8988T (cell line): ENCODE results near the gene MAP2K2.
A peak's percentile ranks its signal among the peaks of the same experiment; 100 is the strongest.

Source experiments
- DNase-seq: peaks from one replicate; pipeline ENCODE4 v3.0.0; 2011

MAP2K2 gene

DNA sequence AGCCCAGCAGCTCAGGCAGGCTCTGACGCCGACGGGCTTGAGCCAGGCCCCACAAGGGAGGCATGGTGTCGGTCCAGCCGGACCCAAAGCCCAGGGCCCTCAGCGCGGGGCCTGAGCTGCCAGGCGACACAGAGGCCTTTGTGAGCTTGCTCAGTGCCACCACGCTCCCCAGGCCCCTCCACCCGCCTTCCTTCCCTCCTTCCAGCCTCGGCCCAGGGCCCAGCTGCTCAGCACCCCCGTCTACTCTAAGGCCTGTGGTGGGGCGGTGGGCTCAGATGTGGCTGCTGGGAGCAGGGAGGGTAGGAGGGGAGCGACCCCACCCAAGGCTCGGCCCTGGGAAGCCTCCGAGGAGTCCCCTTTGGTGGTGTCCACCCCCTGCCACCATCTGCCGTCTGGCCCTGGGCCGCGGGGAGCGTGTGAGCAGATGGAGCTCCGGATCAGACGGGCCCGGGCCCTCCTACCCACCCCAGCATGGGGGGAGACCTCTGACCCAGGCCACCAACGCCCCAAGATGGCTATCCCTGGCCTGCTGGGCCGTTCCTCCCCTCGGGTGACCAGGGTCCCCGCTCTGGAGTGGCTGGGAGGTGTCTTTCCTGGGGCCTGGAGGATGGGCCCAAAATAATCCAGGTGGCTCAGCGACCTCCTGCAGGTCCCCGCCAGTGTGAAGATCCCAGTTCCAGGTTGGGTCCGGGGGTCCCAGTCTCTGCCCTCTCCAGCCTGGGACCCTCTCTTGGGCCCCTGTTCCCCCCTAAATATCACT is 65.0 kb downstream of the MAP2K2 start:
- peak; percentile 28 for DNase-seq

DNA sequence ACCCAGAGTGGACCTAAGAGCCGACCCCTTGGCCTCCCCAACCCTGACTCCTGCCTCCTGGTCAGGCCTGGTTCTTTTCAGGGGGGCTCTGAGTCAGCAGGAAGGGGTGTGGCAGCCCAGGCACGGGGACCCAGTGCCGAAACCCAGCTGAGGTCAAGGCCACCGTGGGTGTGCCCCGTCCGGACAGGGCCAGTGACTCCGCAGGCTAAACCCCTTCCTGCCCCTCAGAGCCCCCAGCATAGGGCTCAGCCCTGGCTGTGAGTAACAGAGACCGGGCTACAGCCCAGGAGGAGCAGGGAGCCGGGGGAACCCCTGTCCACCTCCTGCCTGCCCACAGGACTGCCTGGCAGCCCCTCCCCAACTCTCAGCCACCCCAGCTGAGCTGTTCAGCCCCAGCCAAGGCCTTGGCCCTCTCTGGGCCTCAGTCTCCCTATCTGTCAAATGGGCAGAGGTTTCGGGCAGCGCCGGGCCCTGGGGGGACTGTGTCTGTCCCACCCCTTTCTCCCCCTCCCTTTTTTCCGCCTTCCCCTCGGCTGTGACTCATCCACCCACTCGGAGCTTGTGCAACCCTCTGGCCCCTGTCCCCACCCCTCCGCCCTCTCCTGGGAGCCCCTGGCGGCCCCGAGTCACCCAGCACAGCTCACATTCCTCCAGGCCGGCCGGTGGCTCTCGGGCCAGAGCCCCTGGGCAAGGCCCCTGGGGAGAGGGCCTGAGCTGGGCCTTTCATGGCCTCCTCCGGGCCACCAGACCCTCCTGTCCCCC is 65.8 kb downstream of the MAP2K2 start:
- DNase-seq, result peak; percentile 91

DNA sequence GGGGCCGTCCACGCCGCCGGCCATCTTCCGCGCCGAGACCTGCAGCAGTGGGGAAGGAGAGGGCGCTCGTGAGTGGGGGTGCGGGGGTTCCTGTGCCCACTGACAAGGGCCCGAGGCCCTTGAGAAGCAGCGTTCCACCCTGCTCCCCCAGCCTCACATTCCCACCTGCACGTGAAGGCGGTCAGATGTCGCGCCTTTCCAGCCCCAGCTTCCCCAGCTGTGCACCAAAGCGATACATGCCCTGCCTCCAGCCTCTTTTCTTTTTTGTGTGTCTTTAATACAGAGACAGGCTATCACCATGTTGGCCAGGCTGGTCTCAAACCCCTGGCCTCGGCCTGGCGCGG is 68.7 kb downstream of the MAP2K2 start:
- no peak for DNase-seq

DNA sequence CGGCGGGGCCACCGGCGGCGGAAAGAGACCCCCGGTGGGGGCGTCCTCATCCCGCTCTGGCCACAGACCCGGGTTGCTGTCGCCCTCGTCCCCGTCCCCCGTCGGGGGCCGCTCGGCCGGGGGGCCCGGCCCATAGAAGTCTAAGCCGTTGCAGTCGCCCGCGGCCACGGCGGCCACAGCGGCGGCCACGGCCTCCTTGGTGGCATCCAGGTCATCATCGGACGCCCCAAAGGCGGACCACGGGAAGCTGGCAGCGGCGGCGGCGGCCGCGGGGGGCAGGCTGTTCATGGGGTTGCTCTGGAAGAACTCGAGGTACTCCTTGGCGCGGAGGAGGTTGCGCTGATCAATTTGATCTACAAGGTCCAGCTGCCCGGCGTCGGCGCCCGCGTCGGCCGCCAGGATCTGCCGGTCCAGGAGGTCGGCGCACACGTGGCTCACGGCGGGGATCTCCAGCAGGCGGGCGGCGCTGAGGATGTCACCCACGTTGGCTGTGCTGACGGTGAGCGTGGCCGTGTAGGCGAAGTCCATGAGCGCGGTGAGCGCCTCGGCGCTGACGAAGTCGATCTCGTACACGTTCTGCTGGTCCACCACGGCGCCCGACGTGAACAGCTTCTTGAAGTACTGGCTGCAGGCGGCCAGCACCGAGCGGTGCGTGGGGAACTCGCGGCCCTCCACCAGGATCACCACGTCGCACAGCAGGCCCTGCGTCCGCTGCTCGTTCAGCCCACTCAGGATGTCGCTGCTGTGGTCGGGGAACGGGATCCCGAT is 69.3 kb downstream of the MAP2K2 start:
- DNase-seq, result no peak

DNA sequence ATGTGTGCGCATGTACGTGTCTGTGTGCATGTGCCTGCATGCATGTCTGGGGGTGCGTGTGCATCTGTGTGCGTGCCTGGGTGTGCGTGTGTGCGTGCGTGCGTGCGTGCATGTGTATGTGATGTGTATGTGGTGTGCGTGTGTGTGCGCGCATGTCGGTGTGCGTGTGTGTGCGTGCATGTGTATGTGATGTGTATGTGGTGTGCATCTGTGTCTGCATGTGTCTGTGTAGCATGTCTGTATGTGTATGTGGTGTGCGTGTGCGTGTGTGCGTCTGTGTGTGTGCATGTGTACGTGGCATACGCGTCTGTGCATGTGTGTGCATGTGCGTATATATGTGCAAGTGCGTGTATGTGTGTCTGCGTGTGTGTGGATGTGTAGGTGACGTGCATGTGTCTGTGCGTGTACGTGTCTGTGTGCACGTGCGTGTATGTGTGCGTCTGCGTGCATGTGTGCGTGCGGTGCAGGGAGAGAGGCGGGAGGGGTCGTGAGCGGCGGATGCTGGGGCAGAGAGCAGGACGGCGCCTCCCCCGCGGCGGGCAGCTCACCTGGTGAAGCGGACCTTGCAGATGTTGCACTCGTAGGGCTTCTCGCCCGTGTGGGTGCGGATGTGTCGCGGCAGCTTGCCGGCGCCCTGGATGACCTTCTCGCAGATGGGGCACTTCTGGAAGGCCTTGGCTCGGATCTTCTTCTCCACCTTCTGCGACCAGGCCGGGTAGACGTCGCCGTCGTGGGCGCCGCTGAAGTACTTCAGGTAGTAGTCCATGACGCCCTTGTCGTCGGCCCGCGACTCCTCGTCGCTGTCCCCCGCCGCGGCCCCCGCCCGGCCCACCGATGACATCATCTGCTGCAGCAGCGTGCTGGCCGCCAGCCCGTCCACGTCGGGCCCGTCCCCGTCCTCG is 70.2 kb downstream of the MAP2K2 start:
- DNase-seq, result no peak

DNA sequence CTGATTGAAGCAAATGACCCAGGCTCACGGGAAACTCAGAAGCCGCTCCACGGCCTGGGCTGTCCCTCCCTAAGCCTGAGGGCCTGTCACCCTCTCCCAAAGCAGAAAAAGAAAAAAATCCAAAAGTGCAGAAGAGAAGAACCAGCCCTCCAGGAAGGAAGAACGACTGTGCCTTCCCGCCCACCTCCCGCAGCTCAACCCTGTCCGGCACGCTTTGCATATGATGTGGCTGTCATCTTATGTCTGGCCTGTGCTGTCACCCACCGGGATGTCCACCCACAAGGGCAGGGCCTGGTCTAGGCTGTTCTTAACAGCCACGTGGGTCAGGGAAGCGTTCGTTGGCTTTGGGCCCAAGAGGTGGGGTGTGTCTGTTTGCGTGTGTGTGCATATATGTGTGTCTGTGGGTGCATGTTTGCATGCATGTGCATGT is 70.9 kb downstream of the MAP2K2 start:
- peak; percentile 56 for DNase-seq

DNA sequence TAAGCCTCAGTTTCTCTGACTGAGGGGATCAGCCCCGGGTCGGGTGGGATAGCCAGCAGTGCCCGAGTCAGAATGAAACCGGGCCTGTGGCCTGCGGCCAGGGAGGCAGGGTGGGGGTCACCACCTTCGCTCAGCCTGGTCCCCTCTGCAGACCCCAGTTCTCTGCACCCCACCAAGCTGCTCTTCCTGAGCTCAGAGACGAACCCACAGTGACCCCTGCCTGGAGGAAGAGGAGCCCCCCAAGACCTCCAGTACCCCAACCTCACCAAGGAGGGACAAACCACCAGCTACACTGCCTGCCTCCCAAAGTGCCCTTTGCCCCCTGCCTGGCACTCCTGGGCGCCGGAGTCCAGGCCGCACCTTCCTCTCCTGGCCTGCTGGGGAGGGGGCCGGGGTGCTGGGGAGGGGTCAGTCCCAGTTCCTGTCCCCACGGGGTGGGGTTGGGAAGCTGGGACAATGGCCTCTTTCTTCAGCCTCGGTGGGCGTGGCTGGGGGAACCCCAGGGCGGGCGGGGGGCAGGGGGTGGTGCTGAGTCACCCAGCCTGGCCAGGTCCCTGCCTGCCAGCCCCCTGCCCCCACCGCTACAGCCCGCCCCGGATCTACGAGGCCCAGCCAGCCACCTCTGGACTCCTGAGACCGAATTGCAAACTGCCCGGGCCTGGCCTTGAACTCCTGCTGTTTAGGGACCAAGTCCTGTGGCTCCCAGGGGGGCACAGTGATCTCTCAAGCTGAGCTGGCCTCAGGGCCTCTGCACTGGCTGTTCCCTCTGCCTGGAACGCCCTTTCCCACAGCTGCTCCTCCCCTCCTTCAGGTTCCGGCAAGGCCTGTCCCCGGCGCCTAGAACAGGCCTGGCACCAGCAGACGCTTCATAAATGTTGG is 71.6 kb downstream of the MAP2K2 start:
- no peak for DNase-seq

DNA sequence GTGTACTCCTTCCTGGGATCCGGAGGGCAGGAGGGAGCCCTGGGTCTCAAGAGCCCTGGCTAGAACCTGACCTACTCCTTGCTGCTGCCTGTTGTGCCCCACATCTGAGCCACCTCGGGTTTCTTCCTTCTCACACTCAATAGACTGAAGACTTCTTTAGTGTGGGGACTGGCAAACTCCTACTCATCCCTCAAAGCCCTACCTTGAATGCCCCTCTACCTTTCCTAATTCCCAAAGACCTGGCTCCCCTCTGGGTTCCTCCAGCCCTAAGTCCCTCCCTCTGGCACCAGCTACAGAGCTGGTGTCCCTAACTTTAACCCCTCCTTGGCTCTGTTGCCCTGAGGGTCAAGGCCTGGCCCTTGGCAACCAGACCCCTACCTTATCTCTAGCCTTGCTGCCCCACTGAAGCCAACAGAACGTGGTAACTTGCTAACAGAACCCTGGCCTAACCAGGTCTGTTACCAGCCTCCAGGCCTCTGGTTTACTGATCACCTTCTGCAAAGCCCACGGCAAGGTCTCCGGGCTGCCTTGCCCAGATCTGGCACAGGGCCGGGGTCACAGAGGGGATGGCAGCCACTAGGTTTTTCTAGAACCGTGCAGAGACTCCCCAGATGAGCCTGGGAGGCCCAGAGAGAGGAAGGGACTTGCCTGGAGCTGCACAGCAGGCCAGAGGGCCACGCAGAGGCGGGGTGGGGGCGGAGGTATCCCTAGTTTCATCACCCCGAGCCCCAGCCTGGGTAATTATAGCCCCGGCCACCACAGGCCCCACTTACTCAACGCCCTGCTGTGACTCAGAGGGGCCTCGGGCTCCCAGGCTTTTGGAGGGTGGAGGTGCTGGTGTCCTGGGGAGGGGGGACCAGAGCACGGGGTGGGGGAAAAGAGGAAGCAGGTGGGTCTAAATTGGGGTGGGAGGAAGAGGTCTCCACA is 72.5 kb downstream of the MAP2K2 start:
- DNase-seq, result peak; percentile 34

DNA sequence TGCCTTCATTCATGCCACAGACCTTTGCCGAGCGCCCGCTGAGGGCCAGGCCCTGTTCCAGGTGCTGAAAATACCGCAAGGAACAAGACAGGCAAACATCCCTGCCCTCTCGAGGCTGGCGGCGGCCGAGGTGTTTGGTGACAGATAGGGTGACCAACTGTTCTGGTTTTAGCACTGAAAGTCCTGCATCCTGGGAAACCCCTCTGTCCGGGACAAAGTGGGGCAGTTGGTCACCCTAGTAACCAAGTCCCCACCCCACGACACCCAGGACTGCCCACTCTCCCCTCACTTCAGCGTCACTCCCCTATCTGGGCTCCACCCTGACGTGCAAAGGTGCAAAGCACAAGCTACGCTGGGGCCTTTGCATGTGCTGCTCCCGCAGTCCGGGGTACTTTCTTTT is 74.5 kb downstream of the MAP2K2 start:
- DNase-seq, result no peak

DNA sequence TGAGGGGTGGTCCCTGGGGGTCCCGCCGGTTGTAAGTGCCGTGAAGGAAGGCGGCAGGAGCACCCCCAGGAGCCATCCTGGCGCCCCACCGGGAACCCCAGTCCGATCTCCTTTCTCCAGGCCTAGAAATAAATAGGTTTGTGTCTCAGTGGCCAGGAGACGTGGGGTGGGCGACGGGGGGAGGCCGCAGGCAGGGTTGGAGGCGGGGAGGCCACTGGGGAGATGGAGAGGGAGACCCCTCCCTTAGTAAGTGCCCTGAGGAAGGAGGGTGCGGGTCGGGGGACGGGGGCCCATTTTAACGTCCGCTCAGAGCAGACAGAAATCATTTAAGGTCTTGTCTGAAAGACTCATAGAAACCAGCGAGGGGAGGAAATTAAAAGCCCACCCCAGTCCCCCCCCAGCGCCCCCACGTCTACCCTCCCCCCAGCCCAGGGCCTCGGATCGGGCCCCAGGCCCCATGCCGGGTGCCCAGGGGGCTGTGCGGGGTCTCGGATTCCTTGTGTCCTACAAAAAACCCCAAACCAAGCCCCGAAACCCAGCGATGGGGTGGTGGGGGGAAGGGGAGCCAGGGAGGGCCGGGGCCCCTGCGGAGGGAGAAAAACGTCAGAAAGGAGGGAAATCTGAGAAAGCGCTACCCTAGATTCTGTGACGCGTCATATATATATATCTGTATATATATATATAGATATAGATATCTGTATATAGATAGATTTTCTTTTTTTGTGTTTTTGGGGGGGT is 76.8 kb downstream of the MAP2K2 start:
- DNase-seq, result no peak

DNA sequence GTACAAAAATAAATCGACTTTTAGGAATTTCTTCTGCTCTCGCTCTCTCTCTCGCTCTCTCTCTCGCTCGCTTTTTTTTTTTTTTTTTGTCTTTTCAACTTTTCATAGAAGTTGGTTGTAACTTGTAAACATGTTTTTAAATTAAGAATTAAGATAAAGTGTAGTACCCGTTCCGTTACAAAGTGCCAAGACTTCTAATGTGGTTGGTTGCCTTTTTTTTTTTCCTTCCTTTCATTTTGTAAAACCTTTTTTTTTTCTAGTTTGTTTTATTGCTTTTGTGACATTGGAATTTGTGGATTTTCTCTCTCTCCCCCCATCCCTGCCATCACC is 77.6 kb downstream of the MAP2K2 start:
- no peak for DNase-seq

DNA sequence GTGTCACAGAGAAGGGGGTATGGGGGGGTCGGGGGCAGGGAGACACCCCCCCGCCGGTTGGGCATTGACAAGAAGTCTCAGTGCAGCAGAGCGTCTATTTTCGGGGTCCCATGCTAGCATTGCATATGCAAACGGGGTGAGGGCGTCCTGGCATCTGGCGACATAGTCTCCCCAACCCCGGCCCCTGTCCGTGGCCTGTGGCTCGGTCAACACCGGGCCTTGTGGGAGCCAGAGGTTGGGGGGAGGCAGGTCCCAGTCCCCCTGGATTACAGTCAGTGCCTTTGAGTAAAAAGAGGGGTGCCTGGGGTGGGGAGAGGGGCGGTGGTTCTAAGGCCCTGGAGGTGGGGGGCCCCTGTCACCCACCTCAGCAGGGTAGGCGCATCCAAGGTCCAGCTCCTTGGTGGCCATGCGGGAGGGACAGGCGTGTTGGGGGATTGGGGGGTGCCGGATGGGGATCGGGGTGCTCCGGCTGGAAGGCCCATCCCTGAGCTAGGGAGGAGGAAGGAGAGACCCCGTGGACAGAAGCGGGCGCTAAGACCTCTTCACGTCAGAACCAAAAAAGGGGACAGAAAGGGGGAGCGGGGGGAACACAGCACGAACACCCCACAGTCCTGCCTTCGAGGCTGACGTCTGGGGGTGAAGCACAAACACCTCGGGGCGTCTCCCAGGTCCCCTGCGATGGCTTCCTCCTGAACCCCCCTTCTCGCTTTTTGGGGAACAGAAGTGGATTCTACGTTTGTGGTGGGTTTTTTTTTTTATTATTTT is 78.1 kb downstream of the MAP2K2 start:
- peak; percentile 29 for DNase-seq

DNA sequence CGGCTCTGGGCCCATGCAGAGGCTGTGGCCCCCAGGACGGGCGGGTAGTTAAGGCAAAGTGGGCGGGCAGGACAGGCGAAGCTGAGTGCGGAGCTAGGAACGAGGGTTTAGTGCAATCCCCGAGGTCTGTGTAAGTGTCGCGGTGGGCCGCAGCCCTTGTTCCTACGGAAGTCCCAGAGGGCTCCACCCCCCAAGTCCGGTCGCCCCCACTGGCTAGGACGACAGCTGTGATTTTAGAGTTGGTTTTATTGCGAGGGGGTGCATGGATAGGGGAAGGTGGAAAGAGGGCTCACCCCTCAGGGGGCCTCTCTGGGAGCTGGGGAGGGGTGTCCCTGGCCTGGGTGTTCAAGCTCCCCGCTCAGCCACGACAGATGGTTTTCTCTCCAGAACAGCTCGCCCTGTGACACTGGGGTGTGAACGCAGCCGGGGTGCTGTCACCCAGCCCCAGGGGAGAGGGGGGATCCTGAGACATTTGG is 78.9 kb downstream of the MAP2K2 start:
- DNase-seq, result no peak

DNA sequence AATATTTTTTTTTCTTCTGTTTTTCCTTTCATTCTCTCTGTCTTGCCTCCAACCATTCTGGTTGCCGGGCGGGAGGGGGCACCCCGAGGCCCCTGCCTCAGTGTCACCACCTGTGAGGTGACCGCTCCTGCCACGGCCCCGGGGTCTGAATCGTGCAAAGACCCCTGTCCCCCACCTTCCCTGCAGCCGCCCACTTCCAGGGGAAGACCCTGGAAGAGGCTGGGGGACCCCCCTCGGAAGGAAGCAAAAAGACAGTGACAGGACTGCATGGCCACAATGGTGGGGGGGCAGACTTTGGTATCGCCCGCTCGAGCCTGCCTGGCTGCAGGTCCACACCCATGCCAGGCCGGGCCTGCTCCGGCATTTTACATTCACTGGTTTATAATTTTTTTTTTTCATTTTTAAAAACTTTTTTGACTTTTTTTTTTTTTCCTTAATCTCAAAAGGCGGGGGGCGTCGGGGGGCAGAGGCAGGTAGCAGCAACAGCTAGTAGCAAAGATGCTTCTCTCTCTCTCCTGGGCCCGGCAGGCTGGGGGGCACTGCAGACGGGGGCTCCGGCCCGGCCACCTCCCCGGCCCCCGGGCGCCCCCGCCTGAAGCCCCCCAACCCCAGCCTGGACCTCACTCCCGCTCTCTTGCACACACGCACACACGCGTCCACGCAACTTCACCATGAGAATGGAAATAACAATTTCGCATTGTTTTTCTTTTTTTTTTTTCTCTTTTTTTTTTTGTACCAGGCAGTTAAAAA is 79.8 kb downstream of the MAP2K2 start:
- DNase-seq, result no peak

DNA sequence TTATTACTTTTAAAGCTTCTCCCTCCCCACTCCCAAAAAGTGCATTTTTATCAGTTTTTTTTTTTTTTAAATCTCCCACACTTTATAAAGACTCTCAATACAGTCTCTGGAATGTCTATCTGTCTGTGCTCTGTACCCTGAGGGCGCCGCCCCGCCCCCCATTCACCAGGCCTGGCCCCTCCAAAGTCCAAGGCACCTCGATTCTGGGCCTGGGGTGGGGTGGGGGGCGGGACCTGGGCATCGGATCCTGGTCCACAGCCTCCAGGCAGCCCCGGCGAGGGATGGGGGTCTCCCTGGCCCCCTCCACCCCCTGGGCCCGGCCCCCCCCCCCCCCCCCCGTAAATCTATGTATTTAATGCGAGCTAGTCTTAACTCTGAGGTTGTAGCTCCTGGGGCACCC is 80.5 kb downstream of the MAP2K2 start:
- DNase-seq, result no peak

DNA sequence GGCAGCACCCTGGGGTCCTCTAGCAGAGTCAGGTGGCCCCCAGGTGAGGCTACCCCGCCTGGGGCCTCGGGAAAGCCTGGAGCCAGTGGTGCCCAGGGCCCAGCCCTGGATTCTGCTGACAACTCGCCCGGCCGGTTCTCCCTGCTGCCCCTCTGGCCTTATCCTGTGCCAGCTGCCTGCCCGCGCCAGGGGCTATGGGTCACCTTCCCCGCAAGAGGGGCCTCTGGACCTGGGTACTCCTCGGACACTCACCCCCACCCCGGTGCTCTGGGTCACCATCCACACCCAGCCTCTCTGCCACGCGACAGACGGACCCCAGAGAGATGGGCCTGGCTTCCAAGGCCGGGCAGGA is 81.2 kb downstream of the MAP2K2 start:
- DNase-seq, result no peak

DNA sequence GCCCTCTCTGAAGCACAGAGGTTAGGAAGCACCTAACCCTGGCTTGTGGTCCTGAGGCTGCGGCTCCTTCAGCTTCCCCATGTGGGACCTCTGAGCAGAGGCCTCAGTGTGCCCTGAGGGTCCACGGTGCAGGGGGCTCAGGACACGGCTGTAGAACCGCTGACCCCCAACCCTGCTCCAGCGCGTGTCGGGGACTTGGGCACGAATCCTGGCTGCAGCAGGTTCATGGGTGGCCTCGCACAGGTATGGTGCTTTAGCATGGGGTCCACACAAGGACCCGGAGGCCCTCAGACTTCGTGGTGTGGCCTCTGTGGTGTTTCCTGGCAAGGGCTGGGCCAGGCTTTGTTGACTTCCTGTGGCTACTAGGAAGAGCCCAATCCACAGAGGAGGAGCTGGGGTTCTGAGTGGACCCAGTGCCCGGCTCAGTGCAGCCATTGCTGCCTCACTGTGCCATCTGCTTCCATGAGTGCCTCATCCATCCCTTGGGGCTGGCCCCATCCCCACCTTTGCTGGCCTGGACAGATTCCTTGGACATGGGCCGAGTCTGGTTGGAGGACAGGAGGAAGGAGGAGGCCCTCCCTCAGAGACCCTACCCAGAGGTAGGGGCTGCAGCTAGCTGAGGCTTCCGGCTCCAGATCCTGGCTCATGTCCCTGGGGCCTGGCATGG is 81.7 kb downstream of the MAP2K2 start:
- DNase-seq, result no peak
